Parathyroid adenoma (tissue), 2 donors: Measurements from ENCODE around the gene KIRREL3.

ENCODE experiments used
- H2AFZ ChIP-seq: fragments of 300-600 bp; sonication (generic); one replicate; pipeline ENCODE4 v1.7.0; 2017; ENCODE audit warnings: antibody characterized with exemption, mild to moderate bottlenecking
- H3K27ac ChIP-seq: fragments of 300-600 bp; sonication (generic); one replicate; pipeline ENCODE4 v1.7.0; 2017
- H3K27me3 ChIP-seq: fragments of 300-600 bp; sonication (generic); one replicate; pipeline ENCODE4 v1.7.0; 2017; ENCODE audit warnings: low read length; ENCODE audit not compliant: control insufficient read depth, insufficient read depth
- H3K36me3 ChIP-seq: fragments of 300-600 bp; sonication (generic); one replicate; pipeline ENCODE4 v1.7.0; 2017; ENCODE audit warnings: low read length; ENCODE audit not compliant: control insufficient read depth, insufficient read depth
- H3K4me1 ChIP-seq: fragments of 300-600 bp; sonication (generic); one replicate; pipeline ENCODE4 v1.7.0; 2017; ENCODE audit warnings: control low read depth
- H3K4me2 ChIP-seq: fragments of 300-600 bp; sonication (generic); one replicate; pipeline ENCODE4 v1.7.0; 2017; ENCODE audit warnings: low read length
- H3K4me3 ChIP-seq: fragments of 300-600 bp; sonication (generic); one replicate; pipeline ENCODE4 v1.7.0; 2017; ENCODE audit warnings: low read depth, low read length
- H3K79me2 ChIP-seq: fragments of 300-600 bp; sonication (generic); one replicate; pipeline ENCODE4 v1.7.0; 2017; ENCODE audit warnings: control low read depth
- H3K9ac ChIP-seq: fragments of 300-600 bp; sonication (generic); one replicate; pipeline ENCODE4 v1.7.0; 2017; ENCODE audit warnings: mild to moderate bottlenecking
- H3K9me3 ChIP-seq: fragments of 300-600 bp; sonication (generic); one replicate; pipeline ENCODE4 v1.7.0; 2017; ENCODE audit warnings: low read length; ENCODE audit not compliant: control insufficient read depth
- CTCF ChIP-seq: fragments of 300-600 bp; sonication (generic); IDR thresholded peaks from one replicate; pipeline ENCODE4 v1.7.0; 2017; ENCODE audit warnings: antibody characterized with exemption, mild to moderate bottlenecking
- donor health status: primary hyperparathyroidism.

The KIRREL3 gene

GRCh38 chr11:126607374-126607773 is 393.2 kb downstream of the KIRREL3 start:
- H3K9ac ChIP-seq = no peak overlapping the region
- no peak overlapping the region for H2AFZ ChIP-seq
- H3K79me2 ChIP-seq = no peaks in the 10 kb centered on the region
- no peak overlapping the region for H3K27ac ChIP-seq
- no peaks in the 10 kb centered on the region for H3K27me3 ChIP-seq
- no peak overlapping the region for H3K4me3 ChIP-seq
- no peaks in the 10 kb centered on the region for H3K4me1 ChIP-seq
- no peaks in the 10 kb centered on the region for H3K36me3 ChIP-seq
- H3K4me2 ChIP-seq = no peak overlapping the region
- no peaks in the 10 kb centered on the region for H3K9me3 ChIP-seq
- TF ChIP-seq CTCF = peak; percentile 30

GRCh38 chr11:126606484-126606883 is 394.1 kb downstream of the KIRREL3 start:
- Histone ChIP-seq H3K79me2 (no peaks in the 10 kb centered on the region), H3K36me3 (no peaks in the 10 kb centered on the region), H3K4me1 (no peaks in the 10 kb centered on the region), H3K9ac (no peak overlapping the region), H3K4me3 (no peak overlapping the region), H3K27ac (no peak overlapping the region), H3K4me2 (no peak overlapping the region), H2AFZ (no peak overlapping the region), H3K27me3 (no peaks in the 10 kb centered on the region), H3K9me3 (no peaks in the 10 kb centered on the region)
- no peak for TF ChIP-seq CTCF

- Histone ChIP-seq H3K36me3 (no peaks in the 10 kb centered on the region), H3K4me1 (no peaks in the 10 kb centered on the region), H3K79me2 (no peaks in the 10 kb centered on the region), H3K27me3 (no peaks in the 10 kb centered on the region), H3K27ac (no peak overlapping the region), H3K4me3 (no peak overlapping the region), H3K9me3 (no peaks in the 10 kb centered on the region), H3K4me2 (no peak overlapping the region), H2AFZ (no peak overlapping the region), H3K9ac (no peak overlapping the region)
- no peak for TF ChIP-seq CTCF
Measured at GRCh38 chr11:126604461-126604860, 396.1 kb downstream of the KIRREL3 start.

GRCh38 chr11:126603486-126603885 is 397.1 kb downstream of the KIRREL3 start:
- Histone ChIP-seq H3K79me2 (no peaks in the 10 kb centered on the region), H3K4me2 (no peak overlapping the region), H3K4me1 (no peaks in the 10 kb centered on the region), H3K27ac (no peak overlapping the region), H3K9me3 (no peaks in the 10 kb centered on the region), H3K27me3 (no peaks in the 10 kb centered on the region), H3K4me3 (no peak overlapping the region), H2AFZ (no peak overlapping the region), H3K9ac (no peak overlapping the region), H3K36me3 (no peaks in the 10 kb centered on the region)
- no peak for TF ChIP-seq CTCF

GRCh38 chr11:126602993-126603392 is 397.6 kb downstream of the KIRREL3 start:
- no peak overlapping the region for H3K4me2 ChIP-seq
- H3K27ac ChIP-seq = no peak overlapping the region
- H3K4me3 ChIP-seq = no peak overlapping the region
- H3K9ac ChIP-seq = no peak overlapping the region
- H3K9me3 ChIP-seq = no peaks in the 10 kb centered on the region
- no peaks in the 10 kb centered on the region for H3K4me1 ChIP-seq
- H3K27me3 ChIP-seq = no peaks in the 10 kb centered on the region
- H2AFZ ChIP-seq = no peak overlapping the region
- no peaks in the 10 kb centered on the region for H3K79me2 ChIP-seq
- H3K36me3 ChIP-seq = no peaks in the 10 kb centered on the region
- TF ChIP-seq CTCF = no peak
